ENCODE measurements around the gene ANKRD13A.
"Not testable (repeated sequence)": the region's sequence is repeated elsewhere in the genome, so short reads cannot be mapped to it uniquely, and the experiment has no call there.

Gene ANKRD13A

DNA sequence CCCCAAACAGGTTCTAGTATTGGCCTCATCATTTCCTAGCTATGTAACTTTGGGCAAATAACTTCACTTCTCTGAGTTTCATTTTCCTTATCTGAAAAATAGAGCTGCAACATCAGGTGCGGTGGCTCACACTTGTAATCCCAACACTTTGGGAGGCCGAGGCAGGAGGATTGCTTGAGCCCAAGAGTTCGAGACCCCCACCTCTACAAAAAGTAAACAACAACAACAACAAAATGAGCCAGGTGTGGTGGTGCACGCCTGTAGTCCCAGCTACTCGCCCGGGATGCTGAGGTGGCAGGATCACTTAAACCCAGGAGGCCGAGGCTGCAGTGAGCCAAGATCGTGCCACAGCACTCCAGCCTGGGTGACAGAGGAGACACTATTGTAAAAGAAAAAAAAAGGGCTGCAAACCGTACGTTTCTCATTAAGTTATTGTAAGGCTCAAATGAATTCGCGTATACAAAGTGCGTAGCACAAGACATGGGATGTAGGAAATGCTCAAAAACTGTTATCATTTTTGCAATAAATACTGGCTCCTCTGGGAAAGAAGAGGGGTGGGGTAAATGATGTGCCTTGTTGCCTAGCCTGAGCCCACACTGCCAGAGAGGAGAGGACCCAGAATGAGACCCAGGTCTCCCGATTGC, 48.2 kb downstream of the ANKRD13A start:
- no peak for DNase-seq

DNA sequence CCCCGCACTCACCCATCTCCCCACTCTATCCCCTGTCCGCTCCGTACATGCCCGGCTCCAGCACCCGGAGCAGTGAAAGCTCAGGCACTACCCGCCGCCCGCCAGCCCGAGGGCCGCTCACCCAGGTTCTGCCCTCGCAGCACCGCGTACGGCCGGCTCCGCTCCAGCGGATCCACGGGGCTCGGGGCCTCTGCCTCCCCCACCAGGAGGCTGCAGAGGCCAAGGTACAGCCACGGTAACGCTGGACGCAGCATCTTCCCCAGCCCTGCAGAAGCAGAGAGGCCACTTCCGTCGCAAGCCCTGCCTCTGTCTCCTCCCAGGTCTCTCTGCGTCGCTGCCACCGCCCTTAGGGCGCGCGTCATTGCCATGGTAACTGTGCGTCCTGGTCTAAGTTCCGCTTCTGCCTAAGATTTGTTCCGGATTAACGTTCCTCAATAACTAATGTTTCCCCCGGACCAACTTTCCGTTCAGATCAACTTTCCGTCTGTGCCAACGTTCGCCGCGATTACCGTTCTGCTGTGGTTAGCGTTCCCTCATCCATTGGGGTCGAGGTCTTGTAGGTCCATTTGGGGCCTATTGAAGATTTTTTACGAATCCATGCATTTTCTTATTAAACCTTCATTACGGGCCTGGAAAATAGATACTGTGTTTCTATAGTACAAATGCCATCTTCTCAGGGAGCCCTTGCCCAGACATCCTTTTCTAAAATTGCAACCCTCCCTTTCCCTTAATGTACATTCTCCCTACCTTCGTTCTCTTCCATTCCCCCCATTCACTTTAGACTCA, 49.2 kb downstream of the ANKRD13A start, which contains the start of gene C12orf76:
TSS of gene C12orf76 (minus strand) at position 281 of the 786 bp plus-strand sequence. CDS start at position 254, 27 bp downstream.
- peak; percentile 38 to 96 (median 90) for DNase-seq

DNA sequence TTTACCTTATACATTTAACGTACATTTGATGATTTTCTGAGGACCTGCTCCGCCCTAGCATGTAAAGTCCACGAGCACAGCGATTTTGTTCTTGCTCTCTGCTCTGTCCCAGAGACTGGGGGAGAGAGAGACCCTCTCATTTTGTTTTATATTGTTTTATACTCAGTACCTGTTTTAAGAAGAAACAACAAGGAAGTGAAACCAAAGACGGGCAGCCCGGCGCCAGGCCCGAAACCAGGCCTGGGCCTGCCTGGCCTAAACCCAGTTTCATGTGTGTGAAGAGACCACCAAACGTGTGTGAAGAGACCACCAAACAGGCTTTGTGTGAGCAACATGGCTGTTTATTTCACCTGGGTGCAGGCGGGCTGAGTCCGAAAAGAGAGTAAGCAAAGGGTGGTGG, 49.8 kb downstream of the ANKRD13A start:
- DNase-seq = not testable (repeated sequence)

DNA sequence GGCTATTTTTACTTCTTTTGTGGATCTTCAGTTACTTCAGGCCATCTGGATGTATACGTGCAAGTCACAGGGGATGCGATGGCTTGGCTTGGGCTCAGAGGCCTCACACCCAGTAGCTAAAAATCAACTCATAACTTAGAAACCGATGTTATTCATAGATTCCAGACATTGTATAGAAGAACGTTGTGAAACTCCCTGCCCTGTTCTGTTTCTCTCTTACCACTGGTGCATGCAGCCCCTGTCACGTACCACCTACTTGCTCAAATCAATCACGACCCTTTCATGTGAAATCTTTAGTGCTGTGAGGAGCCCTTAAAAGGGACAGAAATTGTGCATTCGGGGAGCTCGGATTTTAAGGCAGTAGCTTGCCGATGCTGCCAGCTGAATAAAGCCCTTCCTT, 50.4 kb downstream of the ANKRD13A start:
- not testable (repeated sequence) for DNase-seq

DNA sequence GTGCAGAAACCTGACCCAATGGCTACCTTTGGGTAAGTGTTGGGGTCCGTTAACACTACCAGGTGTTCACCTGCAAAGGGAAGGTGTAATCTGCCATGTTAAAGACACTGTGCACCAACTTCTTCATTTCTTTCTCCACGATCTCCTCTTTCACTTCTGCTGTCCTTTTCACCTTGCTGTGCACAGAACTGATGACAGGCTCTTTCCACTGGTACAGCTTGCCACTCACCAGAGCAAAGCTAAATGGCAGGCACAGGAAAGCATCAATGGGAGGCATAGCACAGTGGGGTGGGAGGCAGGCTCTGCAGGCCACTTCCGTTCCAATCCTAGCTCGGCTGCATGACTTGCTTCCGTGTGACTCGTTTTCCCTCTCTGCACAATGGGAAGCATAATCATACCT, 51.7 kb downstream of the ANKRD13A start:
- DNase-seq = no peak

DNA sequence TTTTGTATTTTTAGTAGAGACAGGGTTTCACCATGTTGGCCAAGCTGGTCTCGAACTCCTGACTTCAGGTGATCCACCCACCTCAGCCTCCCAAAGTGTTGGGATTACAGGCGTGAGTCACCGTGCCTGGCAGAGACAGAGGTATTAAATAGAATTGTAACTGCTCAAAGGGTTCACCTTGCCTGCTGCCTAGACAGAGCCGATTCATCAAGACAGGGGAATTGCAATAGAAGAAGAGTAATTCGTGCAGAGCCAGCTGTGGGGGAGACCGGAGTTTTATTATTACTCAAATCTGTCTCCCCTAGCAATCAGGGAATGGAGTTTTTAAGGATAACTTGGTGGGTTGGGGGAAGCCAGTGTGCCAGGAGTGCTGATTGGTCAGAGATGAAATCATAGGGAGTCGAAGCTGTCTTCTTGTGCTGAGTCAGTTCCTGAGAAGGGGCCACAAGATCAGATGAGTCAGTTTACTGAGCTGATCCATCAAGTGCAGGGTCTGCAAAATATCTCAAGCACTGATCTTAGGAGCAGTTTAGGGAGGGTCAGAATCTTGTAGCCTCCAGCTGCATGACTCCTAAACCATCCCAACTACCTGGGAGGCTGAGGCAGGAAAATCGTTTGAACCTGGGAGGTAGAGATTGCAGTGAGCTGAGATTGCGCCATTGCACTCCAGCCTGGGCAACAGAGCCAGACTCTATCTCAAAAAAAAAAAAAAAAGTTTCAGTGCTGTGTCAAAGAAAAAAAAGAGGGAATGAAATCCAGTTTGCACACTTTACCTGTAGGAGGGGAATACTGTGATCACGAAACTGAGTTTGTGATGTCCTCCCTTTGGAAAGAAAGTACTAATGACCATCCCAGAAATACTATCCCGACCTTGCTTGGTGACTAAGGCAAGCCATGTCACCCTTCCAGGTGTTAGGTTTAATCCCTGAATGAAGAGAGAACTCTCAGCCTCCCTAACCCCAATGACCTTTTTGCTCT, 56.4 kb downstream of the ANKRD13A start:
- peak in 1 of 58 donors; percentile 9 for DNase-seq

- not testable (repeated sequence) for DNase-seq
Observed at GRCh38 chr12:110056643-110057042, 57.4 kb downstream of the ANKRD13A start.

GRCh38 chr12:110058875-110059615, 59.8 kb downstream of the ANKRD13A start:
- DNase-seq = peak in 14 of 58 donors; percentile 3 to 30 (median 12)

DNA sequence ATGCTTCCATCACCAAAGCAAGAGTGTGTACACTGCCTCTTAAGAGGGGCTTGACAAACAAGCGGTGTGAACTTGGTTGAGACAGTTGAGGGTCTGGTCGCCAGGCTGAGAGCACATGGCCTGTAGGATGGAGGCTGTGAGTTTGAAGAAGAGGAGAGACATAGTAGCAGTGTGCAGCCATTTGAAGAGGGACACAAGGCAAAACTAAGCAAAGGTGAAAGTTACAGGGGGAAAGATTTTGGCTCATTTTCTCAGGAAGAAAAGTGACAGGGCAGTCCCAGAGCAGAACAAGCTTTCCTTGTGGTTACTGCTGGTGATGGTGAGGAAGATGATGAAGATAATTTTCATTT, 60.4 kb downstream of the ANKRD13A start:
- DNase-seq = no peak

- no peak for DNase-seq
Observed at GRCh38 chr12:110062241-110062640, 63.0 kb downstream of the ANKRD13A start.

DNA sequence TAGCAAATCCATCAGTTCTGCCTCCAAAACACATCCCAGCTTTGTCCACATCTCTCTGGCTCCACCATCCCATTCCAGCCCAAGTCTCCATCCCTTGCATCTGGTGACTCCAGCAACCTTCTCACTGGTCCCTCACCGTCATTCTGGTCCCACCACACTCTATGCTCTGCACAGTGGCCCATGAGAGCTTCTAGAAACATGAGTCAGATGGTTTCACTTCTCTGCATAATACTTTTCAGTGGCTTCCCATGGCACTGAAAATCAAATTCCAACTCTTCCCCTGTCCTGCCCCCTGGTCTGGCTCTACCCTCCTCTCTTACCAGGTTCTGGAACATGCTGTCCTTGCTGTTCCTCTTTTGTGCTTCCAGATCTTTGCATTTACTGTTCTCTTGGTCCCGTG, 66.3 kb downstream of the ANKRD13A start:
- DNase-seq = no peak

DNA sequence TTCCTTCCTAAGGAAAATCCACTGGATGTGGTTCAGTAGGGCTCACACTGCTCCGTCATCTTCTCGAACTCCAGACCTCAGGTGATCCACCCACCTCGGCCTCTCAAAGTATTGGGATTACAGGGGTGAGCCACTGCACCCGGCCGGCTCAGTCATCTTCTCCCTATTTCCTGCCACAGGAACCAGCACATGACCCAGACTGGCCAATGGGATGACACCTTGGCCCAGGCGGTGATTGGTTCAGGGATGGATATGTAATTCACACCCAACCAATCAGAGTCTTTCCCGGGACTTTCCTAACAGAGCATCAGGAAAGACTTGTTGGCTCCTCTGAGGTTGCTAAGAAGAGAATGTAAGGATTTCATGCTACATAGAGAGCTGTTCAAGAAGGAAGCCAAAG, 68.3 kb downstream of the ANKRD13A start:
- DNase-seq = no peak

- DNase-seq = not testable (repeated sequence)
Observed at GRCh38 chr12:110068115-110068514, 68.9 kb downstream of the ANKRD13A start.

- no peak for DNase-seq
Observed at GRCh38 chr12:110068654-110069053, 69.4 kb downstream of the ANKRD13A start.

DNA sequence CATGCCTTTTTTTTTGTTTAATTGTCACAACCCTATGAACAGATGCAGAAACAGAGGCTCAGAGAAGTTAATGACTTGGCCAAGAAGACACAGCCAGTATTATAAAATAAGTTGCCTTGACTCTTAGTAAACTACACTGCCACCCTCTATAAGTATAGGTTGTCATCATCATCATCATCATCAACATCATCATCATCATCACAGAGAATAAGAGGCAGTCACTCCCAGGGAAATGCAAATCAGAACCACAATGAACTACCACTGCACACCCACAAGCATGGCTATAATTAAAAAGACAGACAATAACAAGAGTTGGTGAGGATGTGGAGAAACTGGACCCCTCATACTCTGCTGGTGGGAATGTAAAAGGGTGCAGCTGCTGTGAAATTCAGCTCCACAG, 72.3 kb downstream of the ANKRD13A start:
- DNase-seq = no peak

DNA sequence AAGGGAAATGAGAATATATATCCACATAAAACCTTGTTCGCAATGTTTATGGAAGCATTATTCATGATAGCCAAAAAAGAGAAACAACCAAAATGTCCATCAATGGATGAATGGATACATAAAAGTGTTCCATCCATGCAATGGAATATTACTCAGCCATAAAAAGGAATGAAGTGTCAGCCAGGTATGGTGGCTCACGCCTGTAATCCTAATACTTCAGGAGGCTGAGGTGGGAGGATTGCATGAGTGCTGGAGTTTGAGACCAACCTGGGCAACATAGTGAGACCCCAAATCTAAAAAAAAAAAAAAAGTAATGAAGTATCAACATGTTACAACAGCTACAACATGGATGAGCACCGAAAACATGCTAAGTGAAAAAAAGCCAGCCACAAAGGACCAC, 72.7 kb downstream of the ANKRD13A start:
- DNase-seq = no peak

DNA sequence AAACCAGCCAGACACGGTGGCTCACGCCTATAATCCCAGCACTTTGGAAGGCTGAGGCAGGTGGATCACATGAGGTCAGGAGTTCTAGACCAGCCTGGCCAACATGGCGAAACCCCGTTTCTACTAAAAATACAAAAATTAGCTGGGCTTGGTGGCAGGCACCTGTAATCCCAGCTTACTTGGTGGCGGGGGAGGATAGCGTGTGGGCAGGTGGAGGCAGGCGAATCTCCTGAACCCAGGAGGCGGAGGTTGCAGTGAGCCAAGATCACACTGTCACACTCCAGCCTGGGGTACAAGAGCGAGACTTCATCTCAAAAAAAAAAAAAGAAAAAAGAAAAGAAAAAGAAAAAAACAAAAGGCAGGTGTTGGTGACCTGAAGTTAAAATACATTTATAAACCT, 73.4 kb downstream of the ANKRD13A start:
- DNase-seq = peak in 1 of 58 donors; percentile 20

GRCh38 chr12:110073049-110073831, 74.0 kb downstream of the ANKRD13A start:
- DNase-seq = peak in 56 of 58 donors; percentile 58 to 96 (median 86)

GRCh38 chr12:110074089-110074488, 74.9 kb downstream of the ANKRD13A start:
- peak in 10 of 58 donors; percentile 6 to 64 (median 28) for DNase-seq

GRCh38 chr12:110075880-110076279, 76.7 kb downstream of the ANKRD13A start:
- no peak for DNase-seq
